GM18868 (cell line): Measurements from ENCODE around the gene ANKS6.

ENCODE experiments used
- ATAC-seq: cut with Tn5 transposase; IDR thresholded peaks from one replicate; pipeline ENCODE4 v1.9.1; 2021; ENCODE audit warnings: mild to moderate bottlenecking, moderate library complexity; ENCODE audit not compliant: unreplicated experiment

Gene ANKS6

DNA sequence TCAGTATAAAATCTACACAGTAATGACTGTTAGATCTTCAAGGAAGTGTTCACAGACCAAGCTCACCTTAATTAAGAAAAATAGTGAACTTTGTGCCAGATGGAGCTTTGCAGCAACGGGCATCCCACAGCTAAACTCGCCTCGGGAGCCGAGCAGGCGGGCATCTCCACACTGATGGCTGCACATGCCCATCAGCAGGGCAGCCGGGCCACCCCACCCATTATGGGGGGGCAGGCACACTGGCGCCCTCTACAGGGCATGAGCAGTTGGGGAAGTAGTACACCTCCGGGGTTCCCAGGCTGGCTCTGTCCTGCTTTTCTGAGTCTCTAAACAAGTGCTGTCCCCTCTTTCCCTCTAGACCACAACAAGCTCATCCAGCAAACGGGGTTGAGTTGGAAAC, 21.6 kb downstream of the ANKS6 start:
- no peak for ATAC-seq

DNA sequence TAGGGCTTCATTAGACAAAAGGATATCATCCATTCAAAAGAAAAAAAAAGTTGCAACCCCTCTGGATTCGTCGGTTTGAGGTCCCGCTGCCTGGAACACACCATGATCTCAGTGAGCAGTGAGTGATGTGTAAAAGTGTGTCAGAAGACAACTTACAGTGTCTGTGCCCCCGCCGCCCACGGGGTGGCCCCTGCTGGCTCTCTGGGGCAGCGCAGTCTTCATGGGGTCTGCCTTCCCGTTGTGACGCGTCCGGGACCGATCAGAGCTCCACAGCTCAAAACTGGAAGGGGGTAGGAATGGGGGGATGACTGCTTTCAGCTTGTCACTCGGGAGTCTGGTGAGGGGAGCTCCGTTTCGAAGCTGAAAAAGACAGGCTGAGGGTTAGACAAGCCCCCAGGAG, 22.6 kb downstream of the ANKS6 start:
- no peak for ATAC-seq

DNA sequence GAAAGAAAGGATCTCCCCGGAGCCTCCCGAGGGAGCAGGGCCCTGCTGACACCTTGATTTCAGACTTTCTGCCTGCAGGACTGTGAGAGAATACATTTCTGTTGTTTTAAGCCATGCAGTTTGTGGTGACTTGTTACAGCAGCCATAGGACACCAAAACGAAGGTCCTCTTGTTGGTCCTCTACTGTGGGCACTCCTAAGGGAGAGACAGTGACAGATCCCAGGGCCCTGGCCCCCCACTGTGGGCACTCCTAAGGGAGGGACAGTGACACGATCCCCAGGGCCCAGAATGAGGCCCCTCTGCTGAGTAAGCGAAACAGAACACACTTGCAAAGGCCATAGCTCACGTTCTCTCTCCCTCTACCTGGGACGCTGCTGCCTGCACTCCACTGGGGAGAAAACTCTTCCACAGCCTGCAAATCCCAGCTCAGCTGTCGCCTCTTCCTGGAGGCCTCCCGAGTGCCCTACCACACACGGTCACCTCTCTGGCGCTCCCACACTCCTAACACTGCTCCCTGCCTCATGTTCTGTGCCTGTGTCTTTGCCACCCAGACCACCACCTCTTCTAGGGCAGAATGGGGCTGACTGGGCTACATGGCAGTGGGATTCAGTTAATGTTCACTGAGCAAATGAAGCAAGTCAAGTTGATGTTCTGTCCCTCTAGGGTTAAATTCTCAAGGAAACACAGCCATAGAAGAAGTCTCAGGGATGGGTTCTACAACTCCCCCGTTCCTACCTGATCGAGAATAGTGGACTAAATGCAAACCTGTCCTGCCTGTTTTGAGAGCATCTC, 23.8 kb downstream of the ANKS6 start:
- ATAC-seq: no peak

DNA sequence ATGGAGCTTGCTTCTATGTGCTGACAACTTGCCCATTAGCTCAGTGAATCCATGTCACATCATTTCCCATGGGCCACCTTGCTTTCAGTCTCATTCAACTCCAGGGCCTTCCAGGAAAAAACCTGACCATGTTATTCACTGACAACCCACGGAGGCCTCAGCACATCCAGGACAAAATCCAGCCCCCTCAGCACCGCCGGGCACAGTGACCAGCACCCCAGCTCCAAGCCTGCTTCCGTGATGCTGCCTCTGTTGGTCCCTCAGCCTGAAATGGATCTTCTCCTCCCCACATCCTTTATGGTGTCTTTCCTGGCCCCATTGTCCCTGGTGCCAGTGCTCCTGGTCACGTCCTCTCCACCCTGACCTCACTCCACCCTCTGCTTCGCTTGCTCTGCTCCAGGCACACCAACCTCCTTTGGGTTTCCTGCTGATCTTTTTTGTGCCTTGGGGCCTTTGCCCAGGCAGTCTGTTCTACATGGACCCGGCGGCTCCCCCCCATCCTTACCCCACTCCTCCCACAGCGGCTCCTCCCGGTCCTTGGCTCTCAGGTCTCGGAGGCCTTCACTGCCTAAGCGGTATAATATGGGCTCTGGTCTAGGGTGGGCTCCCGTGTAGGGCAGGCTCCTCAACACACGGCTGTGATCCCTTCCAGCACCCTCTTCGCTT, 25.0 kb downstream of the ANKS6 start:
- no peak for ATAC-seq

DNA sequence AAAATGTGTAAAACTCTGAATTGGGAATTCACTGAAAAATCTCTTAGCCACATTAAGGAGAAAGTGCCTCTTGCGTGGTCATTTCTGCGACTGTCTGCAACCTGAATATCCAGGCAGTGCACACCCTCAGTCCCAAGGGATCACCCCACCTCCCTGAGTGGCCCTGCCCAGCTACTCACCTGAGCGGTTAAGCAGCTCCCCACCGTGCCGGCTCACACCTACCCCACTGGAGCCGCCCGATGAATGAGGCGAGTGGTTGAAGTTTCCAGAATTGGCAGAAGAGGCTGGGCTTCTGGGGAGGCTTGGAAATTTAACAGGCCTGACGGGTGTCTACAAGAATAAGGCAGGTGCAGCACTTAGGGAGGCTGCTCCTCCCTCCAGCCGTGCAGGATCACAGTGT, 25.6 kb downstream of the ANKS6 start:
- no peak for ATAC-seq

DNA sequence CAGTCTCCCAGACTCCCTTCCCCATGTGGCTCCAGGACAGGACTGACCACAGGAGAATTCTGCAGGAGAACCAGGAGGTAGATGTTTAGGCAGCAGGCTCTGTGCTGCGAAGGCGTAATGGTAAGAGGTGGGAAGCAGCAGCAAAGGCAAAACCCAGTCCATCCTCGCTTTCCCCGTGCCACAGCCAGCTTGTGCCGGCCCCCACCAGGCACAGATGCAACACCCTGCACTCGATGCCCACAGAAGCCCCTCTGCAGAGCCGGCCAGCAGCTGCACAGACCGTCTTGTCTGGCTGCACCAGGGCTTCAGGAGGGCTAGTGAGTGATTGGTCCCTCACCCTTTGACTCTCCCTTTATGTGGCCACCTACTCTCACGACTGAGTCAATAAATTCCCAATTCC, 28.0 kb downstream of the ANKS6 start:
- ATAC-seq: no peak

DNA sequence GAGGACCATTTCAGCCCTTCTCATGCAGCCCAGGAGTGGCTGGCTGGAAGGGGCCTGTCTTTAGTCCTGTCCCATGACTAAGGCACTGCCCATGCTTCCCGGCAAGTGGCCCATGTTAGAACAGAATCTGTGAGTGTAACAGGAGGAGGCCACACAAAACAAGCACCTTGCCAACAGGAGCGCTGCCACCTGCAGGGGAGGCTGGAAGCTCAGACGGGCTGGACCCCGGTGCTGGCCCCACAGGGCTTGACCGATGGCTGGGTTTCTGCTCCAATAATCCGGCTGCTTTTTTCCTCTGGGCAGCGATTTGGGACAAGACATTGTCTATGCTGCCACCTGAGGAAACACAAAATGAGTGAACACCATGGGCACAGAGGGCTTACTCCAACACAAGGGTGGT, 28.4 kb downstream of the ANKS6 start:
- no peak for ATAC-seq

DNA sequence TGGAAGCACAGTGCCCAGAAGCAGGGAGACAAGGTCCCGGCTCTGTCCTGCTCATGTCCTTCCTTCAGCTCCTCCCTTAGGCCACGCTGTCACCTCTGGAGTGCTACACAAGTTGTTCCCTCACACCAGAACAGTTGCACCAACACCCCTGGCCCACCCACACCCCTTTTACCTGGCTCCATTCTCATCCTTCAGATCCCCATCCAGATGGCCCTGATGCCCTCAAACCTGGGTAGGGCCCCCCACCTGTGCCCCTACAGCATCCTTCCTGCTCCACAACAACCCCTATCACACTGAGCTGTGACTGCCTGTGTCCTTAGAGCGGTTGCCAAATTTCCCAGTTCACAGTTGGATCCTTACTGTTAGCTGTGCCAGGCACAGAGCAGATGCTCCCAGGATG, 29.2 kb downstream of the ANKS6 start:
- no peak for ATAC-seq

DNA sequence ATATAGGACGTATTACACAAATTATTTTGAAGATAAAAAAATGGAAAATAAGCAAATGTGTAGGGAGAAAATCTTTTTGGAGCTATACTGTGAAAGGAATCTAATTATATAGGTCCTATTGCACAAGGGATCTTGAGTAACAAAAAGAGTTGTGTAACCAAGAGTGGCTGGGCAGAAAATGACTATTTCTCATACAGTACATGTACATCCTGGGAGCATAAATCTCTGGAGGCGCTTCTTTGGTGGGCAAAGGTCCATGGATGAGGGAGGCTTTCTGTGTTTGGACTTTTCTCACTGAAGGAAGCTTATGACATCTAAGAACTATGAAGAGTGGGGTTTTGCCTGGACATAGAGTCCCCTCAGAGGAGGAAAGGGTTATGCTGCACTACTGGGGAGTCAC, 29.8 kb downstream of the ANKS6 start:
- ATAC-seq: no peak

DNA sequence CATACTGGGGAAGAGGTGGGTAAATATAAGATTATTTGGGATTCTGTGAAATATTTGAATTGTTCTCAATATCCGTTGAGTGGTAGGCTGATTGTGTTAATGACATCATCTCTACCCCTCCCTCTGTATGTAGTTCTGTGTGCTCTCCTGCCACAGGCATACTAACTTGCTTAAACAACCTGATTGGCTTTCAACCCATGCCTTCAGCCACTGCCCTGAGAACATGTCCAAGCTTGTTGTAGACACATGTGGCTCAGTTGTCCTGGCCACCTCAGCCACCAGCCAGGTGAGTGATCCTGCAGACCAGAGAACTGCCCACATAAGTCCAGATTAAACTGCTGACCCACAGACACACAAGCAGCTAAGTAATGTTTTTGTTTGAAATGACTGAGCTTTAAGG, 31.1 kb downstream of the ANKS6 start:
- no peak for ATAC-seq

DNA sequence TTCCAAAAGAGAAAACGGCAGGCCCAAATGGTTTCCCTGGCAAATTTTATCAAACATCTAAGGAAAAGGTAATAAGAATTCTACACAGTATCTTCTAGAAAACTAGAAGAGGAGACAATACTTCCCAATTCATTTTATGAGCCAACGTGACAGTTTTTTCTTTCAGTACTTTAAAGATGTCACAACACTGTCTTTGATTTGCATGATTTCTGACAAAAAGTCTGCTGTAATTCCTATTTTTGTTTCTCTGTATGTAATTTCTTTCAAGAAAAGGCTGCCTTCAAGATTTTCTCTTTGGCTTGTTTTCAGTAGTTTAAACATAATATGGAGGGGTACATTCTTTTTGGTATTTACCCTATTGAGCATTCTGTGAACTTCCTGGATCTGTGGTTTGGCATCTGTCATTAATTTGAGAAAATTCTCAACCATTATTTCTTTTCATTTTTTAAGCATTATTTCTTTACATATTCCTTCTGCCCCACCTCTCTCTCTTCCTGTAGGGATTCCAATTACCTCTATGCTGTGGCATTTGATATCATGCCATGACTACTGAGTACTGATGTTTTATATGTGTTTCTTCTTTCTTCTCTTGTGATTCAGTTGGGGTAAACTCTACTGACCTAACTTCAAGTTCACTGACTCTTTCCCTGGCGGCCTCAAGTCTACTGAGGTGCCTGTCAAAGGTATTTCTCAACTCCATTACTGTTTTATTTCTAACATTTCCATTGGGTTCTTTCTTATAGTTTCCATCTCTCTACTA, 32.2 kb downstream of the ANKS6 start:
- no peak for ATAC-seq

DNA sequence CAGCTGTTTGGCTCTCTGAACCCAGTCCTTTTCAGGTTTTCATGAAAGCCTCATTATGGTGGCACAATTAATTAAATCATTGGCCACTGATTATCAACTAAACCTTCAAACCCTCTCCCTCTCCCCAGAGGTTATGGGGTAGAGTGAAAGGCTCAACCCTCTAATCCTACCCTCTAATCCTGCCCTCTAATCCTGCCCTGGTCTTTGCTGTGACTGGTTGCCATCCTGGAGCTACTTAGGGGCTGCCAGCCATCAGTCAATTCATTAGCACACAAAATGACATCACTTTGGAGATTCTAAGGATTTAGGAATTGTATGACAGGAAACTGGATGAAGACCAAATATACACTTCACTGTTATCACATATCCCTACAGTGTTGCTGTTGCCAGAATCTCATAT, 36.1 kb downstream of the ANKS6 start:
- ATAC-seq: no peak

DNA sequence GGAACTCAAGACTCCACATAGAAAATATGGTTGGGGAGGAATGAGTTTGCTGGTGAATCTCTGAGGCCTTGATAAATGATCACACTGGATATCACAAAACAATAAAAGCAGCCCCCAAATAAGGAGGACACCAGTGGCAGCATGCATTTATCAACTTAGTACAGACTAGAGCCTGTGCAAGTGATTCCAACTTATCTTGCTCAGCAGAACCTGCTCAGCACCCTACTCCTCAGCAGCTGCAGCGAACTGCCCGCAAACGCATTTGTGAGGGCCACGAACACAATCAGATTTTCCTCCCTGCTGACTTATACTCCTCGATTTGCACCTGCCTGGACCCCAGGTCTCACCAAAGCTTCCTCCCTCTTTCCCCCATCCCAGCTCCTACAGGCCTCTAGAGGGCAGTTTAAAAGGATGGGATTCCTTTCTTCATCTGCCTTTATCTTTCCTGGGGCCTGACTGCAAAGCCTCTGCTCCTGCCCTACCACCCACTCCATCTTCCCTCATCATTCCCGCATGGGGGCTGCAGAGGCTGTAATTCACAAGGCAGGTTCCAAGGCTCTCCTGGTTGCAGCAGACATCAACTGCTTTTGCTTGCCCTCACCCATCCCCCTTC, 41.2 kb downstream of the ANKS6 start:
- no peak for ATAC-seq

DNA sequence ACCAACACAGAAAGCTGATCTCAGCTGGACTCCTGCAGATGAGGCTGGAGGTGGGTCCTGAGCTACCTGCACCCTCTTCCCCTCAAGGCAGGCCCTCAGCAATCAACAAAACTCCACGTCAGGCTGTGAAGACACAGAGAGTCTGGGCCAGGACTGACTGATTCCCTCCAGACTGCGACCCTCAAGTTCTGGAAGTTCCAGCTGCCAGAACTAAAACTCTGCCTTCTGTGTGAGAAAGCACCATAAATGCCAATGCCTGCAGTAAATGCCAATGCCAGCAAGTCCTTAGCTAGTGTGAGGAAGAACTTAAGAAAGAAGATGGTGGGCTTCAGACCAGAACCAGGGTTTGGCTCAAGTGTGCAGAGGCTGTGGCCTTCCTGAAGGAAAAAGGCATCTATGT, 45.1 kb downstream of the ANKS6 start:
- no peak for ATAC-seq

DNA sequence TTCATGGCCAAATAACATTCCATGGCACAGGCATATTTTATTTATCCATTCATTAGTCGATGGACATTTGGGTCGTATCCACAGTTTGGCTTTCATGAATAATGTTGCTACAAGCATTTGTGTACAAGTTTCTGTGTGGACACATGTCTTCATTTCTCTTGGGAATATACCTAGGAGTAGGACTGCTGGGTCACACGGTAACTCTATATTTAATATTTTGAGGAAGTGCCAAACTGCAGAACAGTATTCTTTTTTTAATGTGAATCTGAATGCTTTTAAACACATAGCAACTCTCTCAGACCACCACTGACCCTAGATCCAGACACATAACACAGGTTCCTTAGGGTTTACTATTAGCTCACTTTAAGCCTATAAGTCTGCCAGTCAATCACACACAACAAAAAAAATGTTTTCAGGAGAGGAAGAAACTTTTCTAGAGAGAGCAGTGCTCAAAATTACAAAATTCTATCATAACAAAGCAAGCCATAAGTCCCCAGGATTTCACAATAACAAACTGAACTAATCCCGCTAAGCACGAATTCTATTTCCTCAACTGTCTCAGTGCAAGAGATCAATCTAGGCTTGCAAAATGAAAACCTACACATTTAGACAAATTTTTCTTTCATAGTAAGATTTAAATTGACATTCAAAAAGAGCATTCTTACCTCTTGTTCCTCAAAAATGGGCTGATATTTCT, 45.8 kb downstream of the ANKS6 start:
- ATAC-seq: no peak

DNA sequence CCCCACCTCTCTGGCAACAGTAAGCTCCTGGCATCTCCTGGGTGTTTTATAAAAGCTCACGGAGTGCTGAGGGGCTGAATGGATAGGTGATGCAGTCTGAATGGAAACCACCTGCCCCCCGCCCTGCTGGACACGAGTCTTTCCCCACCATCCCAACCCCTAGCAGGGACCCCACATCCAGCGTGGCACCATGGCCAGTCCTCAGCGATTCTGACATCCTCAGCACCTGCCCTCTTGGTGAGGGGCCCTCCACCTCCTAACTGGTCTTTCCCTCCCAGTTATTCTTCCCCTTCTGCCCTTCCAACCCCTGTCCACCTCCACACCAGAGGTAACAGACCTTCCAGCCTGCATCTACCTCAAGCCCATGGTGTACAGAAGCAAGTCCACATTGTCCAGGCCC, 48.9 kb downstream of the ANKS6 start:
- ATAC-seq: no peak

DNA sequence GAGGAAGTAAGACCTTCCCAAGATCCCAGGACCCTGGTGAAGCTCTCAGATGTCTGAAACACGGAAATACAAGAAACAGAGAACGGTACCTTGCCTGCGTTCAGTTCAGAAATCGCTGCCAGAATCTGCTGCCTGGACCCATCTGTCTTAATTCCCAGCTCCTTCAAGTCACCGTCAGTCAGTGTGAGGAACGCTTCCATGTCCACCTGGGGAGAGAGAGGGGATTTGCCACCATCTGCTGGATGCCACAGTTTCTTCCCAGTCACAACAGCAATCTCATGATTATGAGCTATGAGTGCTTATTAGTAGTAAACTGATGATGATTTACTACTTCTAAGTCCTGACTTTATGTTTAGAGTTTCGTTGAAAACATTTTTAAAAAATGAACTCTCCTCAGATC, 50.9 kb downstream of the ANKS6 start:
- no peak for ATAC-seq

DNA sequence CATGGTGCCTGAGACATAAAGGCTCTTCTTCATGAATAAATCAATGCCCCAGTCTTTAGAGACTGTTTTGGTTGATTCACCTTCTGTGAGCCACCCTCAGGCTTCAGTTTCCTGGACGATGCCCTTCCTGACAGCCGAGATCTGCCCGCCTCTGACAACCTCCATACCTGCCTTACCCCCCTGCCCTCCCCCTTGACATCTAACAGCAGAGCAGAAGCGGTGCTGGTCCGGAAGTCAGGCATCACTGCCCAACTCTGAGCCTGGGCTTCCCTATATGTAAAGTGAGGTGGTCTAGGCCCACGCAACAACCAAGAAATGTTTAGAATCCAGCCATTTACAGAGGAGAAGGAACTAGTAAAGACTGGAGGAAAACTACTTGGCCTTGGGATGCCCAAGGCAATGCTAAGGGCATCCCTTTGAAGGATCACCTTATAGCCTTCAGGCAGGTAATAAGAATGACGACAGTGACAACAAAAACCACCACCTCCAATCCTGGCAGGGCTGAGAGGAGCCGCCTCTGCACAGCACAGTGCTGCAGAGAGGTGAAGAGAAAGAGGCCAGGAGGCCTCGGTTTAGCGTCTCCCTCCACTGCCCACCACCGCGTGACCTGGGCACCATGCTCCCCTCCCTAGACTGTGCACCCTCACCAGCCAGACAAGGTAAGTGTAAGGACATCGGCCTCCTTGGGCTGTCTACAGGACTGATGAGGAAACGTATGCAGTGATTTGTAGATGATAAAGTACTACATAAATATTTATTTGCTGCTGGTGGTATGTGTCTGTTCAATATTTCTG, 52.3 kb downstream of the ANKS6 start:
- ATAC-seq: no peak

DNA sequence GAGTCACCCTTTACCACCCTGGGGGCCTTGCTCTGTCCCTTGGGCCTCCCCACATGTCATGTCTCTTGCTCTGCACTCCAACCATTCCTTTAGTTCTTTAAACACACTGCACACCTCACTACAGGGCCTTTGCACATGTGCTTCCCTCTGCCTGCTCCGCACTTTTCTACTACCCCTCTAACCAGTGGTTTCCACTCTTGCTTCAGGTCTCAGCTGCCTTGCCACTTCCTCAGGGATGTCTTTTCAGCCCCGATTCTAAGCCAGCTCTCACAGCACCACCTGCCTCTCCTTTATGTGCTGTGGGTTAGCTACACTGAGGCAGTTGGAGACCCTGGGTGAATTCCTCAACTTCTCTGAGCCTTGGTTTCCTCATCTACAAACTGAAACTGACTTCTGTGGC, 53.0 kb downstream of the ANKS6 start:
- no peak for ATAC-seq
